Activated CD8-positive, alpha-beta memory T cell treated with anti-CD3 and anti-CD28 coated beads for 36 hours (primary cell): ENCODE measurements around the gene ACTN4. TPM values are rescaled to one million over a fixed set of nuclear protein-coding genes. Genes with fewer than 3 reads are reported as not detected.

Experiments used
- CTCF ChIA-PET: fragments of 350-600 bp; sonication (Branson Sonifier 250); formaldehyde crosslinking; loops from one replicate; lab custom pipeline; 2021; ENCODE audit warnings: antibody characterized with exemption; lab: Charles Lee
- POLR2A ChIA-PET: fragments of 350-600 bp; sonication (Branson Sonifier 250); formaldehyde crosslinking; loops from one replicate; lab custom pipeline; 2021; ENCODE audit warnings: antibody characterized with exemption; lab: Charles Lee
- total RNA-seq, 2 experiments: library from RNA; stranded (reverse); gene quantifications; one replicate each; pipeline ENCODE4 v1.2.3, GENCODE V29; 2021

ACTN4 gene
- total RNA-seq, 2 experiments from 2014 or later: 292 to 301 TPM

DNA sequence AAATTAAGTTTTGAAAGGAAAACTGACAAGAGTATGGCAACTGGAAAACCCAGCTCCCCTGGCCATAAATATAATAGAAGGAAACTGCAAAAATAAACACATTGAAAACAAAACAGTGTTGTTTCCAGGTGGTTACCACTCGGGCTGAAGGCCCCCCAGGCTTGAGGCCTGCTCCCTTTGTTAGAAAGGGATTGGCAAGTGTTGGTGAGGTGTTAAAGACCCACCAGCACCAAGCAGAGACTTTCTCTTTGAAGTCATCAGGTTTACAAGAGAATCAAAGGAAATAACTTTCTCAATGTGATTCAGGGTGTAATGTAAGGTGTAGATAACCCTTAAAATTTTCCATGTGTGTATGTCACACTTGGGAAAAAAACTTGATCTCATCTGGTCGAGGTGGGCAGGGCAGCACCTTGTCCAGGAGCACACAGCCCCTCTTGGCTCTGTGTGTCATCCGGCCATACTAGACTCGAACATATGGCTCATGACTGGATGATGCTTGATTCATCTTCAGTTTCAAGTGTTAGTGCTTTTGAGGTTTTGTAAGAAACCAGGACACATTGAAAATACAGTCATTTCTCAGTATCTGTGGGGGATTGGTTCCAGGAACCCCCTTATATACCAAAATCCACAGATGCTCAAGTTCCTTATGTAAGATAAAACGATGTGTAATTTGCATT, 7.8 kb downstream of the ACTN4 start:
- CTCF ChIA-PET: no interaction called here

DNA sequence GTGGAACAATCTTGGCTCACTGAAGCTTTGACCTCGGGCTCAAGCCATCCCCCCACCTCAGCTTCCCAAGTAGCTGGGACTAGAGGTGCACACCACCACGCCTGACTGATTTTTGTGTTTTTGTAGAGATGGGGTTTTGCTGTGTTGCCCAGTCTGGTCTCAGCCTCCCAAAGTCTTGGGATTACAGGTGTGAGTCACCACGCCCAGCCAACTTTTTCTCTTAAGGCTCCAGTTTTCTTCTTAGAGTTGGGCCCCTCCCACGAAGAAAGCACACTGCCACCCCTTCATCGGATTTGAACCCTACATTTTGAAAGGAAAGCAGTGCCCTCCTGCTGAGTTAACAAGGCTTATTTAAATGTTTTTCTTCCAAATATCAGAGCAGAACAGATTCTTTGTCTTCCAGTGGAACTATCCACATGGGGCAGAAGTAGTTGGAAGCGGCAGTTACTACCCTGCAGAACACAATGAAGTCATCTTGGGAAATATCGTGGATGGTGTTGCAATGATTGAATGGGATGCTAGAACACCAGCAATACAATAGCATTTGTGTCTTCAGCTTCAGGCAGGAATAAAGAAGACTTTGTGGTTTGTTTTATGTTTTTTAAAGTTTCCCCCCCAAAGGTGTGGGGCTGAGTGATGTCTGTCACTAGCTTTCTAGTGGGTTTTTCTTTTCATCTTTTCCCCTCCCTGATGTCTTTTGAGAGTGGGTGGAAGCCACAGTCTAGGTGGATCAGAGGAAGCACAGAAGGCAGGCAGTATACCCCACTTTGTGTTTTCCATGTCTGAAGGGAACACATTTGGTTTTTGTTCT, 8.9 kb downstream of the ACTN4 start:
- ChIA-PET CTCF (interaction anchor here (0.9 to 1.2 kb wide), 3 partner anchors 11 to 124 kb away, joined by 3 read pairs; no protein-coding TSS in a partner anchor), POLR2A (interaction anchor here (0.6 to 1.3 kb wide), 3 partner anchors 9 to 28 kb away, joined by 3 to 7 read pairs (median 4); partner anchors contain the start of gene ACTN4)

More for the DNA sequence above, 7.8 kb downstream of the ACTN4 start:
- POLR2A ChIA-PET: no interaction called here

DNA sequence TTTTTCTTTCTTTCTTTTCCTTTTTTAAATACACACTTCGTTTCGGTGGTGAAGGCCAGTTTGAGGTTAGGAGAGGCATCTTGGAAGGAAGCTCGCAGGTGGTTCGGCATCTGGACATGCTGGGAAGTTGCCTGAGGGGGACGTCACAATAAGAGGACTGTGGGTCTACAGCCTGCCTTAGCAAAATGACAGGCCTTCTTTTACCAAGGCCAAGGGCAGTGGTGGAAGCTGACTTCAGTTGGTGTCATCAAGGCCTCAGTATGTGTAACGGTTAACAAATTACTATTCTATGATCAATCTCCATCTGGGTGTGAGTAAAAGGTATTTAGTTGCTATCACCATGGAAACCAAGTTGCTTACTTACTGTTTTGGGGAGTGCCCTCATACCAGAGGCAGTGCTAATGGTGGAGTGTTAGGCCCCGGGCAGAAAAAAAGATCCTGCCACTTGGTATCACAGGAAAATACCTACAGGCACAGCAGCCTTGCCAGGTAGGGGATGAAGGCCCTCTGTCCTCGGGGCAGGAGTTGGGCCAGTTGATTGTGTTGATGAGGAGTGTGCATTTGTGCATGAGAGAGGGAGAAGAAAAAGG, 10.3 kb downstream of the ACTN4 start:
- ChIA-PET CTCF (interaction anchor here (0.7 to 1.2 kb wide), 2 partner anchors 68 to 123 kb away, joined by 3 read pairs; no protein-coding TSS in a partner anchor), POLR2A (interaction anchor here (0.7 kb wide), 1 partner anchor 778 kb away, joined by 3 read pairs; the partner anchor contains the start of gene RPS16)

DNA sequence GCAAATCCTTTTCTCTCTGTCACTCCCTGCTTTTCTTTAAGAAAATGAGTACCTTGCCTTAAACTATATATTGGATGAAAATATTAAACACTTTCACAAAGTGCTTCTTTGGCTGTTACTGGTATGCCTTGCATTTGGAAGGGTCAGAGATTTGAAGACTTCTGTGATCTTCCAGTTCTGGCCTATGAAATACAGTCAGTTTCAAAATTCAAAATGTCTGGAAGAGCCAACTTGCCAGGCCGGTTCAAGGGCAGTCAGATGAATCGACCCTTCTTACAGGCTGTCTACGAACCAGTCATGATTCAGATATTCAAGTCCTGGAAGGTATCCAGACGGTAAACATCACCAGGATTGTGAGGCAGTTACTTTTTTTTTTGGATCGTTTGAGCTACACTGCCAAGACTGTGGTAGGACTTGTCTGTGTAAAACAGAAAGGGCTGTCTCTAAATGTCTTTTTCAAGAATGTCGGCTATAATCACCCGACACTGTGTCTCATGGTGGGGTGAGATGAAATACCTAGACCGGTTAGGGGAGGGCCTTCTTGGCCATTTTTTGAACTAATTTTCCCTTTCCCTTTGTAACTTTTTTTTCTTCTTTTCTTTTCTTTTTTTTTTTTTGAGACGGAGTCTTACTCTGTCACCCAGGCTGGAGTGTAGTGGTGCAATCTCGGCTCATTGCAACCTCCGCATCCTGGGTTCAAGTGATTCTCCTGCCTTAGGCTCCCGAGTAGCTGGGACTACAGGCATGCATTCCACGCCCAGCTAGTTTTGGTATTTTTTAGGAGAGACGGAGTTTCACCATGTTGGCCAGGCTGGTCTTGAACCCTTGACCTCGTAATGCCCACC, 11.2 kb downstream of the ACTN4 start:
- POLR2A ChIA-PET: interaction anchor here (0.5 to 0.7 kb wide), 2 partner anchors 12 to 24 kb away, joined by 3 read pairs; no protein-coding TSS in a partner anchor
- CTCF ChIA-PET: interaction anchor here (0.5 to 0.9 kb wide), 3 partner anchors 10 to 155 kb away, joined by 3 read pairs; no protein-coding TSS in a partner anchor

DNA sequence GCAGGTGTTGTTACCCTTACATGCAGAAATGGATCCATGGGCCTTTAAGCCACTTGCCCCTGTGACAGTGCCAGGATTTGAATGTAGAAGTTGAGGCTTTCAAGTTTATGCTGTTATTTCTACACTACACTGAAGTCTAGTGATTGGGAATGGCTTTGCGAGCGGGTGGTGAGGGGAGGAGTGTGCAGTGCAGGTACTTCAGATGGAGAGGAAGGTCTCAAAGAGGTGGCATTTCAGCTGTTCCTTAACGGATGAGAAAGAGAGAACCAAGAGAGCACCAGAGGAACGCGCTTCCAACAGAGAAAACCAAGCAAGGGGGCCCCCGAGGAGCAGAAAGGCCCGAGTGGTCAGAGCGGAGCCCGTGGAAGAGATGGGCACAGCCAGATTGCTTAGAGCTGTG, 13.3 kb downstream of the ACTN4 start:
- CTCF ChIA-PET: interaction anchor here (1.4 kb wide), 1 partner anchor 22 kb away, joined by 4 read pairs; no protein-coding TSS in a partner anchor
- POLR2A ChIA-PET: no interaction called here

DNA sequence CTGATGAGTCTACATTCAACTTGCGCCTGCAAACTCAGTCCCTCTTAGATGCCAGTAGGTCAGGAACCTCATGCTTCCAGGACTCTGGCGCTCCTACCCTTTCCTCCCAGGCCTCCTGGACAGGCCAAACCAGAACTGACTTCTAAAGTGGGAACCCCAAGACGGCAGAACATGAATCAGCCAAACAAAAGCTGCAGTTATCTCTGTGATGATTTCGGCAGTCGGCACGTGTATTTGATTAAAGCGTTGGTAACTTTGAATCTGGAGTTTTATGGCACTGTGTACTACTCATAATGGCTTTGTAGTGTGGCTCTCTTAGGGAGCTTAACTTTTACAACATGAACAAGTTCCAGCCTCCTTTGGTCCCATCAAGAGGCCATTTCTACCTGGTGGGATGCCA, 13.7 kb downstream of the ACTN4 start:
- ChIA-PET POLR2A (no interaction called here), CTCF (interaction anchor here (1.4 kb wide), 1 partner anchor 22 kb away, joined by 4 read pairs; no protein-coding TSS in a partner anchor)

DNA sequence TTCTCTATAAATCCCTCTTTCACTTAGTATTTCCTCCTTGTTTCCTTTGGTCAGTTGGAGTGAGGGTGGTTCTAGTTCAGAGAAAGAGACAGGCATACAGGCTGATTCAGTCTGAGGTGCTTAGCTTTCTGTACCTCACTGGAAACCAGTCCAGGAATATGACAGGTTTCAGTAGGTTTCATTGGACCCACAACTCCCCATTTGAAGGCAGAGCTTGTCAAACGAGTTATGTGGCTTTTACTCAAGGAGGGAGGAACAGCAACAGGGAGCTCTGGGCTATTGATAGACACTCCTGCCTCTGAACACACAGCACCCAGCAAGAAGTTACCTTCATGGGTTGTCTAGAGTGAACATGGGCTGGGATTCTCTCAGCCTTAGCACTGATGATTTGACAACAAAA, 14.5 kb downstream of the ACTN4 start:
- POLR2A ChIA-PET: no interaction called here
- CTCF ChIA-PET: interaction anchor here (0.9 to 1.5 kb wide), 2 partner anchors 27 to 259 kb away, joined by 3 to 4 read pairs; partner anchors contain the start of gene FAM98C

DNA sequence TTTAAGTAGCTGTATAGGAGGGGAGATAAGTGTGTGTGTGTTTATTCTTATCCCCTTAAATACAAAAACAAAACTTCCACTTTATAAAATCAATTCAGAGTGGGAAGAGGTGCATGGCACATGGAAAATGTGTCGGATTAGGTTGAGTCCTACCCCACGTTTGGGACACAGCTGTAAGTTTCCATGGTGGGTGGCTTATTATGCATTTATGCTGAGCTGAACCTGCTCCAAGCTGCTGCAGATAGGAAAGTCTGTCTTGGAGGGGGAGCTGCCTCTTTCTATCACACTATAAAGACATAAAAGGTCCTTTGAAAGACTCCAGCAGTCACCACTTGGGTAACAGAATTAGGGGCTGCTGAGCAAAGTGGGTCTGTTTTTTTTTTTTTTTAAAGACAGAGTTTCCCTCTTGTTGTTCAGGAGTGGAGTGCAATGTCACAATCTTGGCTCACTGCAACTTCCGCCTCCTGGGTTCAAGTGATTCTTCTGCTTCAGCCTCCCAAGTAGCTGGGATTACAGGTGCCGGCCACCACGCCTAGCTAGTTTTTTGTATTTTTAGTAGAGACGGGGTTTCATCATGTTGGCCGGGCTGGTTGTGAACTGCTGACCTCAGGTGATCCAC, 15.2 kb downstream of the ACTN4 start:
- CTCF ChIA-PET: interaction anchor here (0.7 to 1.5 kb wide), 3 partner anchors 28 to 260 kb away, joined by 3 to 5 read pairs (median 4); partner anchors contain the start of gene FAM98C
- POLR2A ChIA-PET: interaction anchor here (0.5 kb wide), 1 partner anchor 37 kb away, joined by 3 read pairs; no protein-coding TSS in a partner anchor

DNA sequence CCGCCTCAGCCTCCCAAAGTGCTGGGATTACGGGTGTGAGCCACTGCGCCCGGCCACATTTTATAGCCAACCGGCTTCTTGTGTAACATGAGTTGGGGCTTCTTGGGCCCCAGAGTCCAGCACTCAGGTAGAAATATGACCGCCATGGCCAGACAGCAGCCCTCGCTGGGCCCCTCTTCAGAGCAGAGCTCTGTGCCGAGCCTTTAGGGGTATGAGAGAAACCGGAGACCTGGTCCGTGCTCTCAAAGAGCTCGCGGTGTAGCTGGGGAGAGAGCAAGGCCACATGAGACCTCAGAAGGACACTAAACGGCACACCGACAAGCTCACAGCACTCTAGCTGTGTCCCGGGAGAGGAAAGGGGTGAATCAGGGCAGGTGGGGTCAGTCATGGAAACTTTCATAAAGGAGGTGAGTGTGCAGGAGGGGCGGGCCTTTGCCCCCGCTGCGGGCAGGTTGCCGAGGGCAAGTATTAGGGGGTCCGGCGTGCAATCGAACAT, 15.8 kb downstream of the ACTN4 start:
- CTCF ChIA-PET: interaction anchor here (0.7 kb wide), 1 partner anchor 30 kb away, joined by 5 read pairs; no protein-coding TSS in a partner anchor
- POLR2A ChIA-PET: interaction anchor here (0.6 kb wide), 1 partner anchor 70 kb away, joined by 3 read pairs; no protein-coding TSS in a partner anchor

DNA sequence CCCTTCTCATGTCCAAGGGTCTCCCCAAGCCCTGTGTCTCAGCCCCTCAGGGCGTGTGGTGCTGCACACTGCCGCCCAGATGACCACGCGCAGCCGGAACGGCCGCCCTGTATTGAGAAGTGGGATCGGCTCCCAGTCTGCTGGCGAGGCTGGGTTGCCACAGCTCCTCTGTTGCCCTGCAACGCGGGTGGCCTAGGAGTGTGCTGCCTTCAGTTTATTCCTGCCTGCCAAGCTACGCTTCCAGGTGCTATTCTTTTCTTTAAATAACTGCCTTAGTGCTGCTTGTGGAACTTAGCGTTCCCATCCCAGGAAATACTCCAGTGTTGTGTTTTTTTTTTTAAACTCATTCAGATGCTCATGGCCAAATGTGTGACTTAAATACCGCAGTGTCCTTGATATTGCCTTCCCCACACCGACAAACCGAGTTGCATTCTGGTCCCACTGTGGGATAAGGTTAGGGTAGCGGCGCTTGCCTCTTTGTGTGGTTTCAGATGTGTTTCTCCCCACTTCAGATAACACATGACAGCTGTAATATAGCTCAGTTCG, 16.6 kb downstream of the ACTN4 start:
- ChIA-PET POLR2A (interaction anchor here (0.6 kb wide), 1 partner anchor 69 kb away, joined by 3 read pairs; no protein-coding TSS in a partner anchor), CTCF (no interaction called here)

DNA sequence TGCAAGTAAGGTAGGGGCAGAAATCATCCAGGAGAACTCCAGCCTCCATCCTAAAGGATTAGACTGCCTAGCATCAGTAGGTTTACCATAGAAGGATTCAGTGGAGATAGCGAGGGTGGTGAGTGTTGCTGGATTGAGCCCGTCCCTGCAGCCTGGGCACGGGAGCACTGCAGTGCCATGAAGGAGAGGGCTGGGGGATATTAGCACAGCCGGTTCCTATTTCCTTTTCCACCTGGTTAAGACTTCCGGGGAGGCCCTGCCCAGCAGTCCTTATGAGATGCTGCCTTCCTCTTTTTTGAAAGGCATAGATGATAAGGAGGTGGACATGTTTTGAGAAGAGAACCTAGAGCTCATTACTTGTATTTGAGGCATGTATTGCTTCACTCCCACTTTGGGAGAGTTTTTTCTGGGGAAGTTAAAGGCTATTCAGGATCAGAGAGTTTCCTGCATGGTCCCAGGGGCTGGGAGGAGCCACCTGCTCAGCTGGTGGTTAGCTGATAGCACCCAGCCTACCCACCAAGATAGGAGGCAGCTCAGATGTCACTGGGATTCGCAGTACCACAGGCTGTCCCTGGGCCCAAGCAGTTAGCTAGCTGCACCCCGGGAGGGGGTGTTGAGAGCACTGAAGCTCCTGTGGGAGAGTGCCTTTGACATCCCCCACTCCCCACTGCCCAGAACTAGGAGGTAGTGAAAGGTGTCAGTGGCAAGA, 17.2 kb downstream of the ACTN4 start:
- CTCF ChIA-PET: no interaction called here
- POLR2A ChIA-PET: no interaction called here

DNA sequence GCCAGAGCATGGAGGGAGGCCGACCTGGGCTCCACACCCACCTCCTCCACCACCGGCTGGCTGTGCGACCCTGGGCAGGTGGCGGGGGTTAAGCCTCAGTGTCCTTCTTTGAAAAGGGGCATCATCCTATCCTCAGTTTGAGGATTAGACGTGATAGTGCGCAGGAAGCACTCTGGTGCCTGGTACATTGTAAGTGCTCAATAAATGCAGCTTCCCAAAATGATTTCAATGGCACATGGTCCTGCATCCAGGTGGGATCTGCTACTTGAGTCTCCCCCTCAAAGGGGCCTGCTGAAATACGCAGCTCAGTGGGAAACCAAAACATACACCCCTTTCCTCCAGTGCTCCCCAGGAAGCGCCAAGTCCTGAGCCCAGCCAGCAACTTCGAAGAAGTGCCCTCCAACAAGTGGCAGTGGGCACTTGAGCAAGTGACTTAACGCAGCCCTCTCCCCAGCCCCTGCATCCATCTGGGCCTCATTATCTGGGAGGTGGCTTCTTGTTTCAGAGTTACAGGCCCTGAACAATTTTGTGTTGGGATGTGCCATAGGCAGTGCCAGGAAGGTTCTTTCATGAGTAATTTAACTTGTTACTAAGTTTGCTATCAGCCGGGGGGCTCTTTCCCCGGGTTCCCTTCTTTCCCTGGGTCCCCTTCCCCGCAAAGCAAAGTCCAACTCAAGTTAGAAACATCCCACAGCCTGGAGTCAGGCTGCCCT, 17.9 kb downstream of the ACTN4 start:
- ChIA-PET POLR2A (no interaction called here), CTCF (no interaction called here)

DNA sequence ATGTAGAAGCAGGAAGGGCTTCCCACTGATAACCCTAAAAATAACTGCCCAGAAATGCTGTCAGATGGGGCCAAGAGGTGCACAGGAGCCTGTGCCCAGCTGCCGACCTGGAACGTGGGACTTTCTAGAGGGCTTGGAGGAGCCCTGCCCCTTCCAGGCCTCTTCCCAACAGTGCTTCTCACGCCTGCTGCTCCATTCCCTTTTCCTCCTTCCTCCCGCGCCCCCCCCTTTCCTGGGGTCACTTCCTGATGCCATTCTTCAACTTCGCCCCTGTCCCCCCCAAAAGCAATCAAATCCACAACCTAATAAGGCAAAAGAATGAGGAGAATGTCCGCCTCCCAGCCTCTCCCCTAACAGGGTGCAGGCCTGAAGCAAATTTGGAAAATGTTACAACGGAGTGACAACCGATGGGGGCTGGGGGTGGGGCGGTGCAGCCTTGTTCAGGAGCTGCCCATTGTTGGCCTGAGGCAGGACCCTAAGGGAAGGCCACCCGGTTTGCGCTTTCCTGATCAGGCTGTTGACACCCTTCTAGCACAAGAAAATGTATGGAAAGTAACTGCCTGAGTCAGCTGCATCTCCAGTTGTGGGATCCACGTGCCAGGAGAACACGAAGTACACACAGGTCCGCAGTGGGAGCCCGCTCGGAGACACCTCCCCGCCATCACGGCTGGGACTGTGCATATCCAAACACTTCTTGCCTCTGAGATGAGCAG, 18.7 kb downstream of the ACTN4 start:
- ChIA-PET POLR2A (interaction anchor here (0.6 kb wide), 2 partner anchors 9 to 778 kb away, joined by 3 to 5 read pairs; no protein-coding TSS in a partner anchor), CTCF (interaction anchor here (0.6 kb wide), 1 partner anchor 505 kb away, joined by 4 read pairs; no protein-coding TSS in a partner anchor)

DNA sequence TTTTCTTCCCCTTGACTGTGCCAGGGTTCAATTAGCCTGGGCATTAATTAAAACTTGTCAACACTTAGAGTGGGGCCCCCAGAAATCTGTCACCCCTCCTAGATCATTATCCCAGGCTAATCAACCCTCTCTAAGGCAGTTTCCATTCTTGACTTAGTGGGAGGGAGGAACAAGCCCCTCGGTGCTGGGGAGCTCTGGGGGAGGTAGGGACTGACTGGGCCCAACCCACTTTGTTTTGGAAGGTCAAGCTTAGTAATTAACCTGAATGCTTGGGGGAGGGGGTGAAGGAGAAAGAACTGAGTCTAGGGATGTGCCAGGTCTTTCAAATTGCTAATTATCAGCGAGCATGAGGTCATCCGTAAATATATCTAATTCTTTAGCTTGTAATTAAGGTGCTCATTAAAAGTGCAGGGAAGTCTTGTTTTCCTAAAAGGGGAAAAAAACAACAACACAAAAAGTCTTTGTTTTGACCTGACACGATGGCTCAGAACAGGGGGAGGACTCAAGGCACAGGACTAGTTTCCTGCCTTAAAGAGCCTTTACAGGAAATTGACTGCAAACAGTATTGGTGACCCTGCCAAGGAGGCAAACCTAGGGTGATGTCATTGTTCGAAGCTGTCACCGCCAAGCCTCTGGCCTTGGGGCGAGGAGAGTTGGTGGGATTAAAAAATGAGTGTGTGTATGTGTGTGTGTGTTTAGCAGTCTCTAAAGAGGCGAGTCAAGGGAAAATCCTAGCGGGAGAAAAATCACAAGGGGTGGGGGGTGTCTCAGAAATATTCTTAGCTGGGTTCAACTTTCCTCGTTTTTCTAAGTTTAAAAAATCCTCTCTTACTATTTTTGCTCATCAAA, 19.4 kb downstream of the ACTN4 start:
- POLR2A ChIA-PET: interaction anchor here (0.6 kb wide), 2 partner anchors 10 to 777 kb away, joined by 3 to 5 read pairs; no protein-coding TSS in a partner anchor

More for the DNA sequence above, 19.4 kb downstream of the ACTN4 start:
- CTCF ChIA-PET: interaction anchor here (0.6 to 1.2 kb wide), 3 partner anchors 10 to 506 kb away, joined by 3 to 4 read pairs (median 4); no protein-coding TSS in a partner anchor
